OCI-LY1 (cell line): Measurements from ENCODE around the gene CD82.

Source experiments
- EZH2 ChIP-seq: fragments of 200-600 bp; sonication (generic), shearing (Covaris generic); IDR thresholded peaks from 2 replicates; pipeline ENCODE4 v1.8.0; 2017; ENCODE audit warnings: borderline replicate concordance, mixed run types, mild to moderate bottlenecking, antibody characterized with exemption, low read length, moderate library complexity, mixed read lengths
- TF ChIP-seq, protein P1 (sequence below): fragments of 200-600 bp; sonication (generic), shearing (Covaris generic); IDR thresholded peaks from 2 replicates; pipeline ENCODE4 v1.5.1; 2017; ENCODE audit warnings: mild to moderate bottlenecking, antibody characterized with exemption, low read length, moderate library complexity, mixed read lengths

DNA sequence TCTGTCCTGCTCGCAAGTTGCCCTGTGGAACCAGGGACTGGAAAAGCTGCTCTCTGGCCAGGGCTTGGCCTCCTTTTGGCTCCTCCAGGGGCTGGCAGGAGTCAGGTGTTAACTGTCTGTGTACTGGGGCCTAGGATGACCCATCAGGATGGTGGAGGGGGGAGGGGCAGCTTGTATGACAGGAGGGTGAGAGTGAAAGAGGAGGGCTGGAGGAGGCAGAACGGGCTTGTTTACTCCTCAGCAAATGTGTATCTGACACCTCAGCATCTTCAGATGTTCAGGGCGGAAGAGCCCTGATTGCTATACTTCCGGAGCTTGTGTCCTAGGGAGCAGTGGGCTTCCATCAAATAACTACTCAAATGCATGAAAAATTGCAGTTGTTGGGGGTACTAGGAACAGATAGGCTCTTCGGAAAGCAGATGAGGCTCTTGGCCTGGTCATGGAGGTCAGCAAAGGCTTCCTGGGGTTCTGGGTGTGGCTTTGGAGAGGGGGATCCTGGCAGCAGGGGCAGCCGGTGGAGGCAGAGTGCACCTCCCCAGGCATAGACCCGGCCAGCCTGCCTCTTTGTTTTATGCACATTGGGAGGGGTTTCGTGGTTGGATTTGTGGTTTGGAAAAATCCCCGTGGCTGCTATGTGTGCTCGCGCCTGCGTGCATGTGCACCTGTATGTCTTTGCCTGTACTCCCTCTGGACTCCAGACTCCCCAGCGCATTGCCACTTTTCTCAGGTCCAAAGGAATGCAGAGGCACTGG lies 31.2 kb downstream of the CD82 start:
- TF ChIP-seq, protein P1, sequence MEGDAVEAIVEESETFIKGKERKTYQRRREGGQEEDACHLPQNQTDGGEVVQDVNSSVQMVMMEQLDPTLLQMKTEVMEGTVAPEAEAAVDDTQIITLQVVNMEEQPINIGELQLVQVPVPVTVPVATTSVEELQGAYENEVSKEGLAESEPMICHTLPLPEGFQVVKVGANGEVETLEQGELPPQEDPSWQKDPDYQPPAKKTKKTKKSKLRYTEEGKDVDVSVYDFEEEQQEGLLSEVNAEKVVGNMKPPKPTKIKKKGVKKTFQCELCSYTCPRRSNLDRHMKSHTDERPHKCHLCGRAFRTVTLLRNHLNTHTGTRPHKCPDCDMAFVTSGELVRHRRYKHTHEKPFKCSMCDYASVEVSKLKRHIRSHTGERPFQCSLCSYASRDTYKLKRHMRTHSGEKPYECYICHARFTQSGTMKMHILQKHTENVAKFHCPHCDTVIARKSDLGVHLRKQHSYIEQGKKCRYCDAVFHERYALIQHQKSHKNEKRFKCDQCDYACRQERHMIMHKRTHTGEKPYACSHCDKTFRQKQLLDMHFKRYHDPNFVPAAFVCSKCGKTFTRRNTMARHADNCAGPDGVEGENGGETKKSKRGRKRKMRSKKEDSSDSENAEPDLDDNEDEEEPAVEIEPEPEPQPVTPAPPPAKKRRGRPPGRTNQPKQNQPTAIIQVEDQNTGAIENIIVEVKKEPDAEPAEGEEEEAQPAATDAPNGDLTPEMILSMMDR, result no peak
- TF ChIP-seq EZH2, result no peak
